GM23338 (cell line): ENCODE results near the gene KCNMB2.

Source experiments
- CREB1 ChIP-seq: fragments of 250-450 bp; sonication (Bioruptor Pico); IDR thresholded peaks from 2 replicates; pipeline ENCODE4 v1.5.0; 2020; ENCODE audit warnings: low read depth, mild to moderate bottlenecking, moderate library complexity
- CTCF ChIP-seq, 2 experiments: fragments of 200-600 bp in 1 of 2; sonication (generic) in 1 of 2; conservative IDR thresholded peaks; 2 replicates each; pipeline versions ENCODE4 v1.5.1 to v1.6.1; 2016 to 2017; ENCODE audit warnings: antibody characterized with exemption in 2 of 2, low read depth in 2 of 2, mild to moderate bottlenecking in 2 of 2, moderate library complexity in 1 of 2
- EZH2 ChIP-seq: fragments of 200-600 bp; sonication (generic); IDR thresholded peaks from one replicate; pipeline ENCODE4 v1.8.0; 2017; ENCODE audit warnings: antibody characterized with exemption, mild to moderate bottlenecking, low read depth; ENCODE audit not compliant: unreplicated experiment
- EZH2phosphoT487 ChIP-seq: fragments of 200-600 bp; sonication (generic); IDR thresholded peaks from one replicate; pipeline ENCODE4 v1.8.1; 2018; ENCODE audit warnings: antibody characterized with exemption; ENCODE audit not compliant: unreplicated experiment
- JUNB ChIP-seq: IDR thresholded peaks from one replicate; pipeline ENCODE4 v1.6.1; 2016; ENCODE audit warnings: antibody characterized with exemption; ENCODE audit not compliant: unreplicated experiment
- REST ChIP-seq: IDR thresholded peaks from one replicate; pipeline ENCODE4 v1.6.1; 2018; ENCODE audit warnings: antibody characterized with exemption; ENCODE audit not compliant: unreplicated experiment
- ZNF331 ChIP-seq: fragments of 250-450 bp; sonication (Bioruptor Pico); IDR thresholded peaks from 2 replicates; pipeline ENCODE4 v1.5.0; 2020; ENCODE audit warnings: low read depth, mild to moderate bottlenecking, moderate library complexity

- TF ChIP-seq CTCF (conservative IDR thresholded peaks at IDR 0.05; ENCODE audit: low read depth in 2 of 2) = no peak
- no peak for TF ChIP-seq REST
- no peak for TF ChIP-seq EZH2
- TF ChIP-seq ZNF331 = no peak
- no peak for TF ChIP-seq JUNB
- no peak for TF ChIP-seq EZH2phosphoT487
- TF ChIP-seq CREB1 (CRISPR knock-in tag) = no peak
Observed at GRCh38 chr3:178712247-178712646, 176.0 kb downstream of the KCNMB2 start.
